GM23248 (cell line): ENCODE data around the gene NKX2-3.

Experiments
- EZH2 ChIP-seq: fragments of 200-600 bp; sonication (generic); IDR thresholded peaks from 2 replicates; pipeline ENCODE4 v1.6.1; 2018; ENCODE audit warnings: antibody characterized with exemption, mild to moderate bottlenecking; ENCODE audit not compliant: insufficient read depth, poor library complexity, severe bottlenecking
- EZH2phosphoT487 ChIP-seq: fragments of 200-600 bp; sonication (generic); IDR thresholded peaks from 2 replicates; pipeline ENCODE4 v1.6.1; 2018; ENCODE audit warnings: antibody characterized with exemption, moderate library complexity, mild to moderate bottlenecking, low read depth; ENCODE audit not compliant: insufficient read depth

DNA sequence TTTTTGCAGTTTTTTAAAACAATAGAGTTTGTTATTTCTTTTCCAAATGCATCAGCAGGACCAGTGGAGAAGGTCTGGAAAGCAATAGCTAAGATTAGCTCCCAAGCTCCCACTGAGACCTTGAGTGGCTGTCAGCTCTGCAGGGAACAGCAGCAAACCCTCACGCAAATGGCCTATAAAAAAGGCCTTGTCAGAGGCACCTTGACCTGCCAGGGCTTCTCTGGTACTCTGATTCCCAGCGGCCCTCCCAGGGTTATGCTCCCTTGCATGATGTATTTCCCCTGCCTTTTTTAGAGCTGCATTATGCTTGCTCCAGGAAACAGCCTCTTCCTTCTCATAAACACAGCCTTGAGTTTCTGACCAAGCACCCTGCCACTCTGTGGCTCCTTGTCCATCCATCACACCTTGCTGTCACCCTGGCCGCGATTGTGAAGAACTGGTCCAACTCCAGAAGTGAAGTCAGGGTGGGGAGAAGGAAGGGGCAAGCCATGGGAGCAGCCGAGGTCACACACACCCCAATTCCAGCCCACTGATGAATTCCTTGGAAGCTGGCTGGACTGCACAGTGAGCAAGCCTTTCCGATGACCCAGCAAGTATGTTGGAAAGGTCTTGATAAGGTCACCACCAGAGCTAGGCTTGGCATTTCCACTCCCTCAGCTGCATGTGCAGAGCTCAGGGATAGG, 35.3 kb upstream of the NKX2-3 start:
- TF ChIP-seq EZH2phosphoT487 = no peak
- TF ChIP-seq EZH2 = no peak
